ENCODE results near the gene FN3K. TPM values are rescaled to one million over a fixed set of nuclear protein-coding genes. Genes with fewer than 3 reads are reported as not detected.
A peak's percentile ranks its signal among the peaks of the same experiment; 100 is the strongest.

Gene FN3K
- polyA plus RNA-seq, 2 of the 4 experiments (the other 2 are of a cell fraction), result 1.3 to 13.2 TPM

DNA sequence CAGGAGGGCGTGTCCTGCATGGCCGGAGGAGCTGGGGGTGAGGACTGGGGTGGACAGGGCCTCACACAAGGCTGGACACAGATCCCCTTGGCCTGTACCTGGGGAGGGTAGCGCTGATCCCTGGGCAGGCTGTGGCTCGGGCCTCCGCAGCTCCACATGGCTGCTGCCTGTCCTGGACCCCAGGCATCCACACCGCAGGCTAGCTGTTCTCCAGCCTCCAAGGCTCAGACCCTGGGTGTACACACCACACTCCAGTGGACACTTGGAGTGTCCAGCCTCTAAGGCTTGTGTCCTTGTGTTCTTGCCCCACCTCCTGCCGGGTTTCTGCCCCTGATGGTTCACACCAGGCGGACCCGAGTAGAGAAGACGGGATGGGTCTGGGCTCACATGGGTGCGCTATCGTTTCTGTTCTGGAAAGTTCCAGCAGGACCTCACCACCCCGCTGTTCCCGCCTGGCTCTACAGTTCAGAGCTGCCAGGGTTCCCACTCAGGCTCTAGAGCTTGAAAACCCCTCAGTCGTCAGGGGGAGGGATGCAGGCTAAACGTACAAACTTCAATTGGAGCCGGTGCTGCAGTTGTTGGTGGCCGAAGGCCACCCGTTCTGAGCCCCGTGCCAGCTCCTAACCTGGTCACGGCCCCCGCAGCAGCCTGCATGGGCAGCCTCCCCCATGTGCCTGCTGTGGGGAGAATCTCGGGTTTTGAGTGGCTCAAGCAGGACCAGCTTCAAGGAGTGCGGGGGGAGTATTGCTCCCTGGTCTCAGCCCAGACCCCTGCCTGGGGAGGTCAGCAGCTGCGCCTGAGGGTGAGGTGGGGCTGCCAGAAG, 25.5 kb upstream of the FN3K start:
- no peak for FAIRE-seq
- WGBS (ENCODE audit: missing lambda C conversion rate), result 92% methylated on average over 23 of the region's 25 CpGs
- no peak for DNase-seq (ENCODE audit: low read depth in 1 of 2, low spot score in 1 of 2)
- peak in 1 of 2 experiments; percentile 6; a peak in 2 of 6 replicates for ATAC-seq
- no peaks in the 10 kb centered on the region for H3K9me3 ChIP-seq
- ChIA-PET CTCF (interaction anchor here (0.9 to 1.7 kb wide), 4 partner anchors 13 to 67 kb away, joined by 3 to 7 read pairs (median 4); no protein-coding TSS in a partner anchor), POLR2A (no interaction called here)
- no peak overlapping the region for H3K4me3 ChIP-seq
- no peak overlapping the region; a peak in 1 of 6 replicates for H3K27ac ChIP-seq
- no peak overlapping the region for H3K4me2 ChIP-seq
- TF ChIP-seq PBX3 (IDR thresholded peaks at IDR 0.05) (no peak), CEBPB (IDR thresholded peaks at IDR 0.05) (no peak), SREBF2 (IDR thresholded peaks at IDR 0.05) (no peak), EP300 (IDR thresholded peaks at IDR 0.05) (no peak), TFCP2L1 (CRISPR knock-in tag; IDR thresholded peaks at IDR 0.05) (no peak), CBX2 (IDR thresholded peaks at IDR 0.05; ENCODE audit: borderline replicate concordance, low read depth) (no peak), SMC3 (IDR thresholded peaks at IDR 0.05) (no peak), NR3C1 (IDR thresholded peaks at IDR 0.05) (no peak), RCOR1 (IDR thresholded peaks at IDR 0.05; ENCODE audit: low read depth, low read length) (no peak), ZC3H11A (IDR thresholded peaks at IDR 0.05) (no peak), JUN (IDR thresholded peaks at IDR 0.05) (no peak), FOXS1 (CRISPR knock-in tag; IDR thresholded peaks at IDR 0.05) (no peak), HEYL (CRISPR knock-in tag; IDR thresholded peaks at IDR 0.05) (no peak), EHMT2 (IDR thresholded peaks at IDR 0.05; ENCODE audit: low read depth) (no peak), BHLHE40 (IDR thresholded peaks at IDR 0.05; ENCODE audit: low read depth, low read length) (no peak)
- TF ChIP-seq, protein P1, sequence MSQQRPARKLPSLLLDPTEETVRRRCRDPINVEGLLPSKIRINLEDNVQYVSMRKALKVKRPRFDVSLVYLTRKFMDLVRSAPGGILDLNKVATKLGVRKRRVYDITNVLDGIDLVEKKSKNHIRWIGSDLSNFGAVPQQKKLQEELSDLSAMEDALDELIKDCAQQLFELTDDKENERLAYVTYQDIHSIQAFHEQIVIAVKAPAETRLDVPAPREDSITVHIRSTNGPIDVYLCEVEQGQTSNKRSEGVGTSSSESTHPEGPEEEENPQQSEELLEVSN (IDR thresholded peaks at IDR 0.05; ENCODE audit: borderline replicate concordance, low read depth), result no peak
- TF ChIP-seq, protein P2, sequence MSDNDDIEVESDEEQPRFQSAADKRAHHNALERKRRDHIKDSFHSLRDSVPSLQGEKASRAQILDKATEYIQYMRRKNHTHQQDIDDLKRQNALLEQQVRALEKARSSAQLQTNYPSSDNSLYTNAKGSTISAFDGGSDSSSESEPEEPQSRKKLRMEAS (IDR thresholded peaks at IDR 0.05), result no peak
- H3K4me1 ChIP-seq, result peaks cover 7% of the 10 kb centered on the region

DNA sequence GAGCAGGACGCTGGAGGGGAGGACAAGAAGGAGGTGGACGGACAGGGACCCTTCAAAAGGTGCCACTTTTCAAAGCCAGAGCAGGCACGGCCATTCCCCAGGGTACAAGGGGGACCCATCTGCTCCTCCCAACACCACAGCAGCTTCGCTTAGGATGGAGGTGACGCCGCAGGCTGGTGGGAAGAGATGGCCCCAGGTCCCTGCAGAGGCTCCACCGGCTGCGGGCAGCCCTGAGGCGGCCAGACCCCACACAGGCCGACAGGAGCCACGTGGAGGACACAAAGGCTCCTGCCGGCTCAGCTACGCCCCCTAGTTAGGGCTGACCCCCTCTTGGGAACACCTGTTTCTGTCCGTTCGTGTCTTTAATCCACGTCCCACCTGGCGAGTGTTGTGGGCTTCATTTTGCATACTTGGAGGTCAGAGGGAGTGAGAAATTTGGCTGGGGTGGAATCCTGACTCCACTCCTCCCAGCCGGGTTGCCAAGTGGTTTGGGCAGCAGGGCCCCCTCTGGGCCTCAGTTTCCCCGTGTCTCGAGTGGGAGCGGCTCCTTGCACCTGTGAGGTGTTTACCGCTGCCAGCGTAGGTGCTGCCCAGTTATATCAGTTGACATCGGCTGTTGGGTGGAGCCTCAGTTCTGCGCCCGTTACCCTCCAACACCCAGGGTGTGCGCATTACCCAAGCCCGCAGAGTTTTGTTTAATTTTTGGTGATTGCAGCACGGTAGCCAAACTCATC, 24.7 kb upstream of the FN3K start:
- TF ChIP-seq, protein P2 (IDR thresholded peaks at IDR 0.05), result peak; percentile 34; the same call in 1 of the 2 replicates
- TF ChIP-seq FOSB (CRISPR knock-in tag; IDR thresholded peaks at IDR 0.05) (no peak), CTCF (IDR thresholded peaks at IDR 0.05) (peak; percentile 13; the same call in 1 of the 3 replicates)
- DNase-seq (ENCODE audit: low read depth in 1 of 2, low spot score in 1 of 2), result no peak
- ATAC-seq, result no peak
- 73% methylated on average over 28 of the region's 29 CpGs for whole genome bisulfite sequencing (ENCODE audit: missing lambda C conversion rate)
- ChIA-PET CTCF (interaction anchor here (0.9 to 2.2 kb wide), 7 partner anchors 14 to 66 kb away, joined by 3 to 15 read pairs (median 4); no protein-coding TSS in a partner anchor), POLR2A (no interaction called here)
- Histone ChIP-seq H3K4me3 (no peak overlapping the region), H3K4me1 (peaks cover 7% of the 10 kb centered on the region), H3K9me3 (no peaks in the 10 kb centered on the region), H3K4me2 (no peak overlapping the region), H3K27ac (no peak overlapping the region)
- no peak for FAIRE-seq
